ENCODE data around the gene ELOVL6. TPM values are rescaled to one million over a fixed set of nuclear protein-coding genes. Genes with fewer than 3 reads are reported as not detected.
"Not testable (repeated sequence)": the region's sequence is repeated elsewhere in the genome, so short reads cannot be mapped to it uniquely, and the experiment has no call there.

ELOVL6 gene, protein sequence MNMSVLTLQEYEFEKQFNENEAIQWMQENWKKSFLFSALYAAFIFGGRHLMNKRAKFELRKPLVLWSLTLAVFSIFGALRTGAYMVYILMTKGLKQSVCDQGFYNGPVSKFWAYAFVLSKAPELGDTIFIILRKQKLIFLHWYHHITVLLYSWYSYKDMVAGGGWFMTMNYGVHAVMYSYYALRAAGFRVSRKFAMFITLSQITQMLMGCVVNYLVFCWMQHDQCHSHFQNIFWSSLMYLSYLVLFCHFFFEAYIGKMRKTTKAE
- total RNA-seq = 1 to 10 TPM; 1.1 TPM

DNA sequence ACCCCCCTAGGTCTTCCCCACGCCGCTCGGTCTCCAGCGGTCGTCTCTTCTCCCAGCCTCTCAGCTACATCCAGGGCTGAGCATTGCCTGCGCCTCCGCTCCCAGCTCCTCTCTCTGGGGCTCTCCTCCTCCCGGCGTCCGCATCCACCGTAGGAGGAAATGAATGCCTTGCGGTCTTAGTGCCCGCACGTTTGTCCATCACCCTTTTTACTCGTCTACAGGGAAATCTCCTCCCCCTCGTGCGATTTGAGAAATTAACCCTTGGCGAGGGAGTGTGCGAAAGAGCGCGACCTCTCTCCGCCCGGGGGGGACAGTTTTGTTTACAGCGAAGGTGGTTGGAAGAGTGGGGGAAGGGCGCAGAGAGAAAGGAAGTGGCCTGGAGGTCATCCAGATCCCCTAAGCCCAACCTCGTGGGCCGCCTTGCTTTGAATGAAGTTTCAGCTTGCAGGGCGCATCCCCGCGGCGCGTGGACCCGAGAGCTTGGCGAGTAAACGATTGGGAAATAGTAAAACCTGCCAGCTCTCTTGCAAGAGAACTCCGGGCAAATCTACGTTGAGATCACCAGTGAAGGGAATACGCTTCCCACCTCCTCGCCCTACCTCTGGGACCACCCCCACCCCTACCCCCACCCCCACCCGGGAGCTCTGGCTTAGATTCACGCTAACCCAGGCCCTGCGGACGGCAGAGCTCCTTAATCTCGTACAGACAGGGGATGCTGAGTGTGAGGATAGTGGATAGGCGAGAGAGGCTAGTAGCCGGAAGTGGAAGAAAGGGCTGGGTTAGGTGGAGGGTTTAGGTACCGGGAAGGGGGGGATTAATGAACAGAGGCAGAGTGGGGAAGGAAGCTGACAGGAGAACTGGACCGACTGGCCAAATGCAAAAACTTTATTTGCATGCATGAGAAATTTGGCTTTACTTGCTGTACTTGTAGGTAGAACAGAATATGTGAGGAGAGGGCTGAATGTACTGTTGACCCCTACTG is at the start of gene ELOVL6:
Gene ELOVL6, minus strand, starts transcription at position 181 of the 982 bp plus-strand sequence. CDS start 280 bp downstream, outside the sequence.
- peak; percentile 71 for DNase-seq (ENCODE audit: low spot score)
- H3K27ac ChIP-seq = peak within 1 kb of the TSS; percentile 80 to 88

DNA sequence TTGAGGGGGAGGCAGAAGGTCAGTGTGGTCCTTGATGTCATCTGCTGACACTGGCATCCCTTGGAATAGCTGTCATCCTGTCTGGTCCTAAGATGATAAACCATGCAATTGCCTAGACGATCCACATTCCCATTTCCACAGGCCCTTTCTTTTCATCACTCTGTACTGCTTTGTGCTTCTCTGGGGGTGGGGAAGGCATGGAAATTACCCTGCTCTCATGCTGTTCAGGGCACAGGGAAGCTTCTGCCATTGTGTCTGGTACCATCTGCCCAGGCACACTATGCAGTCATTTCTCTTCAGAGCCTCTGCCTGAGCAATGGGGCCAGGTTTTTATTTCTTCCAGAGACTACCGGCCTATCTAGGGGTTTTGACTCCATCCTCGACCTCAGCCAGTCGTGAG is 49.7 kb upstream of the ELOVL6 start:
- Histone ChIP-seq H3K4me3 (no peak overlapping the region), H3K4me1 (no peaks in the 10 kb centered on the region), H3K36me3 (no peaks in the 10 kb centered on the region), H3K9me3 (no peaks in the 10 kb centered on the region), H3K27ac (no peak overlapping the region), H3K27me3 (no peaks in the 10 kb centered on the region)
- TF ChIP-seq, protein P1, sequence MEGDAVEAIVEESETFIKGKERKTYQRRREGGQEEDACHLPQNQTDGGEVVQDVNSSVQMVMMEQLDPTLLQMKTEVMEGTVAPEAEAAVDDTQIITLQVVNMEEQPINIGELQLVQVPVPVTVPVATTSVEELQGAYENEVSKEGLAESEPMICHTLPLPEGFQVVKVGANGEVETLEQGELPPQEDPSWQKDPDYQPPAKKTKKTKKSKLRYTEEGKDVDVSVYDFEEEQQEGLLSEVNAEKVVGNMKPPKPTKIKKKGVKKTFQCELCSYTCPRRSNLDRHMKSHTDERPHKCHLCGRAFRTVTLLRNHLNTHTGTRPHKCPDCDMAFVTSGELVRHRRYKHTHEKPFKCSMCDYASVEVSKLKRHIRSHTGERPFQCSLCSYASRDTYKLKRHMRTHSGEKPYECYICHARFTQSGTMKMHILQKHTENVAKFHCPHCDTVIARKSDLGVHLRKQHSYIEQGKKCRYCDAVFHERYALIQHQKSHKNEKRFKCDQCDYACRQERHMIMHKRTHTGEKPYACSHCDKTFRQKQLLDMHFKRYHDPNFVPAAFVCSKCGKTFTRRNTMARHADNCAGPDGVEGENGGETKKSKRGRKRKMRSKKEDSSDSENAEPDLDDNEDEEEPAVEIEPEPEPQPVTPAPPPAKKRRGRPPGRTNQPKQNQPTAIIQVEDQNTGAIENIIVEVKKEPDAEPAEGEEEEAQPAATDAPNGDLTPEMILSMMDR (IDR thresholded peaks at IDR 0.05) = no peak
- no peak for DNase-seq (ENCODE audit: low spot score)

More for the DNA sequence above, at the start of gene ELOVL6:
- H3K4me3 ChIP-seq = peak within 1 kb of the TSS; percentile 85 to 87
- no peaks in the 10 kb centered on the region for H3K36me3 ChIP-seq
- no peaks in the 10 kb centered on the region for H3K27me3 ChIP-seq
- no peaks in the 10 kb centered on the region for H3K9me3 ChIP-seq
- peaks cover 0 to 6% of the 10 kb centered on the region in 2 donors for H3K4me1 ChIP-seq
- TF ChIP-seq, protein P1 (IDR thresholded peaks at IDR 0.05) = no peak

DNA sequence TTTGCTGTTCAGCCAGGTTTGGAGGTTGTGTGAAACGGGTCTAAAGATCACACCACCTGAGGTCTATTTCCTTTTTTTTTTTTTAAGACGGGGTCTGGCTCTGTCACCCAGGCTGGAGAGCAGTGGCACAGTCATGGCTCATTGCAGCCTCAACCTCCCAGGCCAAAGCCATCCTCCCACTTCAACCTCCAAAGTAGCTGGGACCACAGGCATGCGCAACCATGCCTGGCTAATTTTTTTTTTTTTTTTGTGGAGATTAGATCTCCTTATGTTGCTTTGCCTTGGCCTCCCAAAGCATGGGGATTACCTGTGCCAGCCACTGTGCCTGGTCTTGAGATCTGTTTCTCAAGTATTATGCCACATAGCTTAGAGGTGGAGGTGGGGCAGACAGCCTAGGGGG is 49.2 kb upstream of the ELOVL6 start:
- TF ChIP-seq, protein P1 (IDR thresholded peaks at IDR 0.05) = no peak
- DNase-seq (ENCODE audit: low spot score) = no peak
- Histone ChIP-seq H3K27ac (no peak overlapping the region), H3K27me3 (no peaks in the 10 kb centered on the region), H3K36me3 (no peaks in the 10 kb centered on the region), H3K9me3 (no peaks in the 10 kb centered on the region), H3K4me1 (no peaks in the 10 kb centered on the region), H3K4me3 (no peak overlapping the region)

DNA sequence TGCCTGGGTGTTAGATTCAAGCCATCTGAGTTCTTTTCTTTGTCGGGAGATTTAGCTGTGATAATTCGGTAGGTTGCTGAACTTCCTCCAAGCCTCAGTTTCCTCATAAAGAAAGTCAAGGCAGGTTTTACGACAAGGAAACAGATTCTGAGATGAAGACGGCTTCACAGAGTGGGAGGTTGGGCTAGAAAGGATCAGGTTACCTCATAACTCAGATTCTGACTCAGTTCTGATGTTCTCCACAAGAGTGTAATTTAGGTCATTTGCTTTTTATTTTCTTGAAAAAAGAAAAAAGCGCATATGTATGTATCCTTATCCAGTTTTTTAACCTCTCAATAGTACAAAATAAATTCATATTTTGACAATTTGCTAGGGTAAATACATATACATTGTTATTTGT is 47.2 kb upstream of the ELOVL6 start:
- H3K4me1 ChIP-seq = no peaks in the 10 kb centered on the region
- no peaks in the 10 kb centered on the region for H3K9me3 ChIP-seq
- H3K36me3 ChIP-seq = no peaks in the 10 kb centered on the region
- no peak for DNase-seq (ENCODE audit: low spot score)
- H3K27me3 ChIP-seq = no peaks in the 10 kb centered on the region
- no peak overlapping the region for H3K27ac ChIP-seq
- TF ChIP-seq, protein P1 (IDR thresholded peaks at IDR 0.05) = no peak
- H3K4me3 ChIP-seq = no peak overlapping the region

DNA sequence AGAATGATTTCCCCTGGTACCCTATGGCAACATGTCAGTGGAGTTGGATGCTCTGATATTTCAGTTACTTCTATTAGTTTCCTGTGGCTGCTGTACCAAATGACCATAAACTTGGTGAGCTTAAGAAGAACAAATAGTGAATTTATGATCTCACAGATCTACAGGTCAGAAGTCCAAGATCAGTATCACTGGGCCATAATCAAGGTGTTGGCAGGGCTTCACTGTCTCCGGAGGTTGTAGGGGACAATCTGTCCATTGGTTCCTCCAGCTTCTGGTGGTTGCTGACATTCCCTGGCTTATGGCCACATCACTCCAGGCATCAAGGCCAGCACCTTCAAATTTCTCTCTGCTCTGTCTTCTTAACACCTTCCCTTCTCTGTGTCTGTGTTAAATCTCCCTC is 37.9 kb upstream of the ELOVL6 start:
- no peak overlapping the region for H3K4me3 ChIP-seq
- H3K4me1 ChIP-seq = no peaks in the 10 kb centered on the region
- no peak for DNase-seq (ENCODE audit: low spot score)
- H3K36me3 ChIP-seq = no peaks in the 10 kb centered on the region
- no peak overlapping the region for H3K27ac ChIP-seq
- TF ChIP-seq, protein P1 (IDR thresholded peaks at IDR 0.05) = no peak
- H3K27me3 ChIP-seq = no peaks in the 10 kb centered on the region
- H3K9me3 ChIP-seq = peaks cover 0 to 5% of the 10 kb centered on the region in 2 donors

DNA sequence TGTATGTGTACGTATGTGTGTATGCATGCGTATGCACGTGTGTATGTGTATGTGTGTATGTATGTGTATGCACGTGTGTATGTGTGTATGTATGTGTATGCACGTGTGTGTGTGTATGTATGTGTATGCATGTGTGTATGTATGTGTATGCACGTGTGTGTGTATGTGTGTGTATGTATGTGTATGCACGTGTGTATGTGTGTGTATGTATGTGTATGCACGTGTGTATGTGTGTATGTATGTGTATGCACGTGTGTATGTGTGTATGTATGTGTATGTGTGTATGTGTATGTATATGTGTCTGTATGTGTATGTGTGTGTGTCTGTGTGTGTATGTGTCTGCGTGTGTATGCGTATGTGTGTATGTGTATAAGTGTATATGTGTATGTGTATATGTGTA is 35.2 kb upstream of the ELOVL6 start:
- not testable (repeated sequence) for H3K36me3 ChIP-seq; H3K27ac ChIP-seq; H3K4me3 ChIP-seq; DNase-seq (ENCODE audit: low spot score); H3K9me3 ChIP-seq; H3K27me3 ChIP-seq; H3K4me1 ChIP-seq

All from right atrium auricular region (tissue), 2 donors.